ENCODE results near the gene SLC17A3.
A peak's percentile ranks its signal among the peaks of the same experiment; 100 is the strongest.

SLC17A3 gene, protein sequence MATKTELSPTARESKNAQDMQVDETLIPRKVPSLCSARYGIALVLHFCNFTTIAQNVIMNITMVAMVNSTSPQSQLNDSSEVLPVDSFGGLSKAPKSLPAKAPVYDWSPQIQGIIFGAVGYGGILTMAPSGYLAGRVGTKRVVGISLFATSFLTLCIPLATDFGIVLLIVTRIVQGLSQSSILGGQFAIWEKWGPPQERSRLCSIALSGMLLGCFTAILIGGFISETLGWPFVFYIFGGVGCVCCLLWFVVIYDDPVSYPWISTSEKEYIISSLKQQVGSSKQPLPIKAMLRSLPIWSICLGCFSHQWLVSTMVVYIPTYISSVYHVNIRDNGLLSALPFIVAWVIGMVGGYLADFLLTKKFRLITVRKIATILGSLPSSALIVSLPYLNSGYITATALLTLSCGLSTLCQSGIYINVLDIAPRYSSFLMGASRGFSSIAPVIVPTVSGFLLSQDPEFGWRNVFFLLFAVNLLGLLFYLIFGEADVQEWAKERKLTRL

DNA sequence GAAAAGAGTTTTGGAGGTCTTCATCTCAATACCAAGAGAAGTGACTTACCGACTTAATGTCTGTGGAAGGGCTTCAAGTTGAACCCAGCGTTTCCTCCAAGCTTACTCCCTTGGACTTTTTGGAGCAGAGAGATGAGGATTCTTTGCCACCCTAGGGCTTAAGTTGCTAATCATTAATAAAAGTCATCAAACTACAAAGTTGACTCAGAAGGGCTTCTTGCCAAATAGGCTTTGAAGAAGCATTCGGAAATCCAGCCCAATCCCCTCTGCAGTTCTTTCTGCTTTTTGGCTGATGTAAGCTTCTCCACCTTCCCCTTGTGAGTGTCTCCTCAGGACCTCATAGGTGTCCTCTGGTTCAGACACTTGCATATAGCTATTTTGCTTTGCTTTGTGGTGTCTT, at the start of gene SLC17A3:
Gene SLC17A3 (minus strand): TSS at position 126 of the 400 bp plus-strand sequence. CDS start 5,856 bp downstream, outside the sequence.
- no peak for DNase-seq

- DNase-seq, result peak; percentile 14
Observed at GRCh38 chr6:25922301-25922700, 48.3 kb upstream of the SLC17A3 start.

GRCh38 chr6:25921525-25922203, 47.6 kb upstream of the SLC17A3 start:
- DNase-seq, result no peak

GRCh38 chr6:25919657-25920056, 45.6 kb upstream of the SLC17A3 start:
- DNase-seq, result no peak

GRCh38 chr6:25918083-25918683, 44.1 kb upstream of the SLC17A3 start:
- DNase-seq, result no peak

GRCh38 chr6:25916789-25917490, 42.9 kb upstream of the SLC17A3 start:
- no peak for DNase-seq

- no peak for DNase-seq
Observed at GRCh38 chr6:25916330-25916729, 42.3 kb upstream of the SLC17A3 start.

DNA sequence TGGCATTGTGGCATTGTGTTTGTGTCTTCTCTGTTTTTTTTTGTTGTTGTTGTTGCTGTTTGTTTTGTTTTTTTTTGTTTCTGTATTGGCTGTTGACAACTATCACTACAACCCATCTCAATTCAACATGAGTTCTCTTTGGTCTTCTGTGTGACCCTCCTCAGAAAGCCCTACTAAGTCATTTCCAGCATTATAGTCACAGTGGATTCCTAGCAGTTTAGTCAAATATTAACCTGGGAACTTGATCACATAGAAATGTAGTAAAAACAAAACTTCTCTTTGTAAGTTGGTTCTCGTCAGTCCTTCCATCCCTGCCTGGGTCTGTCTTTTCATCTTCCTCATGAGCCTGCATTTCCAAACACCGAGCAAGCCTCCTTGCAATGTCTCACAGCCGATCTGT, 39.7 kb upstream of the SLC17A3 start:
- no peak for DNase-seq

- no peak for DNase-seq
Observed at GRCh38 chr6:25911351-25911750, 37.3 kb upstream of the SLC17A3 start.

- no peak for DNase-seq
Observed at GRCh38 chr6:25907475-25908014, 33.5 kb upstream of the SLC17A3 start.

DNA sequence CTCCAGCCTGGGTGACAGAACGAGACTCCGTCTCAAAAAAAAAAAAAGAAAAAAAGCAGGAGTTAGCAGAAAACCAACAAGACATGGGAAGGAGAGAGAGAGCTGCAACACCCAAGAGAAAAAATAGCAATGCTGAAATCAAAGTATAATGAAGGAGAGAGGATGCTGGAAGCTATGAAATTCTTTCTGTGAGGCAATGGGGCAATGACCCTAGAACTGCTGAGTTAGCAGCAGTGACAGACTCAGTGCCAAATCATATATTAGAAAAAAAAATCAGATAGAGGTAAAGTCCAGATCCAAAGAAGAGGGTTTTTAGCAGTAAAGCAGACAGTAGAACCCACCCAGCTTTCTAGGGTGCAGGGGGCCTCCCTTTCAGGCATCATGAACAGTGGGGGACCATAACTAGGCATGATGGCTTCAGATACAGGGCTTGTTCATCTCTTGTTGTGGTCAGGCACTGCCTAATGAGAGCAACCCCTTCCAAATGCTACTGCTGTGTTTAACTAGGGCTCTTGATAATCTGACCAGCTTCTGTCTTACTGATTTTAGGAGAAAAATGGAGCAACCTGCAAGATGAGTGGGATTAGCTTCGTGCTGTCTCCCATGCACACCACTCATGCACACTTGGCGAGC, 29.5 kb upstream of the SLC17A3 start:
- no peak for DNase-seq

- no peak for DNase-seq
Observed at GRCh38 chr6:25902071-25902470, 28.0 kb upstream of the SLC17A3 start.

GRCh38 chr6:25900843-25901242, 26.8 kb upstream of the SLC17A3 start:
- DNase-seq, result no peak

GRCh38 chr6:25899580-25900408, 25.8 kb upstream of the SLC17A3 start:
- DNase-seq, result no peak

GRCh38 chr6:25899123-25899522, 25.1 kb upstream of the SLC17A3 start:
- no peak for DNase-seq

GRCh38 chr6:25898289-25898977, 24.4 kb upstream of the SLC17A3 start:
- DNase-seq, result no peak

DNA sequence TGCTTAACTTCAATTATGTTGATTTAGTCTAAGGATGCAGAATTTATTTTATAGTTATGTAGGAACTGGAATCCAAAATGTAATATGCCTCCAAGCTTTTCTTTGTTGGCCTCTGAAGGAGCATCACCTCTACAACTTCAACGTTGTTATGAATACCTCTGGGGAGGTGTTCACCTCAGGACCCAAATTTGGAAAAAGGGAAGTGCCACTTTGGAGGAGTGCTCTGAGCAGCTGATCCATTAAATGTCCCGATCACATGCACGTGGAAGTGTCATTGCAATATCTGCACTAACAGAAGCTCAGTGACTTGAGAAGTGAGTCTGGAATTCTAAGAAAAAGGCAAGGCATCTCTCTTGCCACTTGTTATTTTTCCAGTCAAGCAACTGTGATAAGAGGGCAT, 22.2 kb upstream of the SLC17A3 start:
- DNase-seq, result no peak

DNA sequence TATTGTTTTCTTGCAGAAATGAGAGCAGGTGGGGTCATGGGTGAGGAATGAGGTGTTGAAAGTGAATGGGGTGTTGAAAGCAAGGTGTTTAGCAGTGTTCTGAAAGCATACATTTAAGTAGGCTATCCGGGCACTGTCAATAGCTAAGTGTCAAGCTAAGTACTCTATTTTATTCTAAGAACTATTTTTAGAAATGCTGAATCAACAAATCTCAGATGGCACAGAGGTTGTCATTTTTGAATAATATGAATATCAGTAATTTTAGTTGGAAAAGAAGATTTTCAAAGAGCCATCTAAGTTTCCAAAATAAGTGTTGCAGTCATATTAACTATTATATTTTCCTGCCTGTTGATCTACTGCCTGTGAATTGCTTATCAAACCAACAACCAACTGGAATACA, 21.7 kb upstream of the SLC17A3 start:
- no peak for DNase-seq

DNA sequence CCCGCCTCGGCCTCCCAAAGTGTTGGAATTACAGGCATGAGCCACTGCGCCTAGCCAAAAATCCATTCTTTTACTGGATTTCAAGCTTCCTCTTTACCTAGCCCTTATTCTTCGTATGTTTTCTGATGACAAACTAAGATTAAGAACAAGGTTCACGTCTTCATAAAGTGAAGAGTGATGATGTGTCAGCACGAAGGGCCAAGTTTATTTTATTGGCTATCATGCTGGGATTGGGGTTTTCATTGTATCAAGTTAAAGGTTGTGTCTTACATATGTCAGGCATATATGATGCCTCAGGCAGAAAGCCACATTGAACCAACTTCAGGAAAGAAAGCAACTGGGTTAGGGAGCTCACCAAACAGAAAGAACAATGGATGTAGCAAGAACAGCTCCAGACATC, 19.7 kb upstream of the SLC17A3 start:
- DNase-seq, result no peak

DNA sequence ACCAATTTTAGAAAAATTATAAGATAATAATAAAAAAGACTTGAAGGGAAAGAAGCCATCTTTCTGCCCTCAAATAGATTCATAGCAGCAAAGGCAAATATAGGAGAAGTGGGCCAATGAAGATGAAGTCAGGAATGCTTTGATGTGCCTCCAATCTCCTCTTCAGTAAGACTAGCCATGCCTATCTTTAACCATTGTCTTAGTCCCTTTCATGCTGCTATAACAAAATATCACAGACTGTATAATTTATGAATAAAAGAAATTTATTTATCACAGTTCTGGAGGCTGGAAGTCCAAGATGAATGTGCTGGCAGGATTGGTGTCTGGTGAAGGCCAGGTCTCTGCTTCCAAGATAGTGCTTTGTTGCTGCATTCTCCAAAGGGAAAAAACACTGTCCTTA, 18.8 kb upstream of the SLC17A3 start:
- no peak for DNase-seq

All from EL (cell line).